GM23338 (cell line): ENCODE measurements around the gene CNOT4. TPM values are rescaled to one million over a fixed set of nuclear protein-coding genes. Genes with fewer than 3 reads are reported as not detected.
A peak's percentile ranks its signal among the peaks of the same experiment; 100 is the strongest.

Experiments
- ATAC-seq: fragments of 200-7000 bp; cut with Tn5 transposase; 3 replicates; pipeline ENCODE4 v1.9.1; 2020
- DNase-seq: peaks from one replicate; pipeline ENCODE4 v3.0.0-alpha.2; 2015; ENCODE audit warnings: low spot score
- H2AFZ ChIP-seq: fragments of 200-600 bp; sonication (generic); 2 replicates; pipeline ENCODE4 v1.8.0; 2016; ENCODE audit warnings: antibody characterized with exemption, mild to moderate bottlenecking, moderate library complexity
- H3F3A ChIP-seq: fragments of 200-600 bp; sonication (generic); replicated peaks from 2 replicates; pipeline ENCODE4 v1.8.0; 2017; ENCODE audit warnings: antibody characterized with exemption, mixed run types, low read depth
- H3K27ac ChIP-seq: fragments of 200-600 bp; sonication (generic); 2 replicates; pipeline ENCODE4 v1.6.1; 2016; ENCODE audit warnings: low read depth
- H3K27me3 ChIP-seq: fragments of 200-600 bp; sonication (generic); 2 replicates; pipeline ENCODE4 v1.8.0; 2016; ENCODE audit warnings: mild to moderate bottlenecking, mixed run types, moderate library complexity; ENCODE audit not compliant: insufficient read depth
- H3K36me3 ChIP-seq: fragments of 200-600 bp; sonication (generic); 2 replicates; pipeline ENCODE4 v1.8.0; 2016; ENCODE audit warnings: mild to moderate bottlenecking; ENCODE audit not compliant: insufficient read depth
- H3K4me1 ChIP-seq: fragments of 200-600 bp; sonication (generic); 2 replicates; pipeline ENCODE4 v1.8.0; 2016; ENCODE audit warnings: mild to moderate bottlenecking, moderate library complexity; ENCODE audit not compliant: insufficient read depth
- H3K4me2 ChIP-seq: fragments of 200-600 bp; sonication (generic); 2 replicates; pipeline ENCODE4 v1.7.1; 2017; ENCODE audit warnings: mixed run types
- H3K4me3 ChIP-seq: fragments of 200-600 bp; sonication (generic); 2 replicates; pipeline ENCODE4 v1.6.1; 2016; ENCODE audit warnings: mixed run types
- H3K79me2 ChIP-seq: fragments of 200-600 bp; sonication (generic); replicated peaks from 2 replicates; pipeline ENCODE4 v1.8.0; 2017; ENCODE audit warnings: mild to moderate bottlenecking; ENCODE audit not compliant: insufficient read depth
- H3K9me2 ChIP-seq: fragments of 200-600 bp; sonication (generic); 2 replicates; pipeline ENCODE4 v1.8.0; 2017; ENCODE audit not compliant: insufficient read depth
- H4K20me1 ChIP-seq: fragments of 200-600 bp; sonication (generic); replicated peaks from 2 replicates; pipeline ENCODE4 v1.8.0; 2017; ENCODE audit warnings: mild to moderate bottlenecking; ENCODE audit not compliant: insufficient read depth
- H3K27ac Mint-ChIP-seq: 2 replicates; pipeline ENCODE4 v1.8.0; 2020; ENCODE audit warnings: inconsistent platforms, mild to moderate bottlenecking, moderate library complexity, mixed read lengths
- H3K27me3 Mint-ChIP-seq: 3 replicates; pipeline ENCODE4 v1.8.0; 2022; ENCODE audit warnings: low read depth, mild to moderate bottlenecking, moderate library complexity, mixed read lengths, inconsistent platforms; ENCODE audit not compliant: insufficient read depth, poor library complexity
- H3K36me3 Mint-ChIP-seq: 3 replicates; pipeline ENCODE4 v1.8.0; 2021; ENCODE audit warnings: low read depth, mild to moderate bottlenecking, inconsistent platforms, moderate library complexity, mixed read lengths
- H3K4me1 Mint-ChIP-seq: 3 replicates; pipeline ENCODE4 v1.8.0; 2020; ENCODE audit warnings: mild to moderate bottlenecking, inconsistent platforms, mixed read lengths
- H3K4me3 Mint-ChIP-seq: 3 replicates; pipeline ENCODE4 v1.8.0; 2021; ENCODE audit warnings: moderate library complexity, mild to moderate bottlenecking, inconsistent platforms, mixed read lengths
- H3K9me3 Mint-ChIP-seq: 3 replicates; pipeline ENCODE4 v1.8.0; 2020; ENCODE audit warnings: moderate library complexity, mild to moderate bottlenecking, inconsistent platforms, mixed read lengths
- CREB1 ChIP-seq: fragments of 250-450 bp; sonication (Bioruptor Pico); IDR thresholded peaks from 2 replicates; pipeline ENCODE4 v1.5.0; 2020; ENCODE audit warnings: low read depth, mild to moderate bottlenecking, moderate library complexity
- CTCF ChIP-seq, 2 experiments: fragments of 200-600 bp in 1 of 2; sonication (generic) in 1 of 2; conservative IDR thresholded peaks; 2 replicates each; pipeline versions ENCODE4 v1.5.1 to v1.6.1; 2016 to 2017; ENCODE audit warnings: antibody characterized with exemption in 2 of 2, low read depth in 2 of 2, mild to moderate bottlenecking in 2 of 2, moderate library complexity in 1 of 2
- ETS1 ChIP-seq: IDR thresholded peaks from 2 replicates; pipeline ENCODE4 v1.6.1; 2016; ENCODE audit warnings: antibody characterized with exemption
- EZH2 ChIP-seq: fragments of 200-600 bp; sonication (generic); IDR thresholded peaks from one replicate; pipeline ENCODE4 v1.8.0; 2017; ENCODE audit warnings: antibody characterized with exemption, mild to moderate bottlenecking, low read depth; ENCODE audit not compliant: unreplicated experiment
- EZH2phosphoT487 ChIP-seq: fragments of 200-600 bp; sonication (generic); IDR thresholded peaks from one replicate; pipeline ENCODE4 v1.8.1; 2018; ENCODE audit warnings: antibody characterized with exemption; ENCODE audit not compliant: unreplicated experiment
- JUNB ChIP-seq: IDR thresholded peaks from one replicate; pipeline ENCODE4 v1.6.1; 2016; ENCODE audit warnings: antibody characterized with exemption; ENCODE audit not compliant: unreplicated experiment
- NANOG ChIP-seq: IDR thresholded peaks from 2 replicates; pipeline ENCODE4 v1.6.1; 2016; ENCODE audit warnings: antibody characterized with exemption, borderline replicate concordance
- POLR2AphosphoS5 ChIP-seq: IDR thresholded peaks from 2 replicates; pipeline ENCODE4 v1.6.1; 2016; ENCODE audit warnings: antibody characterized with exemption, low read depth
- REST ChIP-seq: IDR thresholded peaks from one replicate; pipeline ENCODE4 v1.6.1; 2018; ENCODE audit warnings: antibody characterized with exemption; ENCODE audit not compliant: unreplicated experiment
- STAT1 ChIP-seq: IDR thresholded peaks from one replicate; pipeline ENCODE4 v1.6.1; 2016; ENCODE audit warnings: antibody characterized with exemption; ENCODE audit not compliant: unreplicated experiment
- ZNF114 ChIP-seq: fragments of 250-450 bp; sonication (Bioruptor Pico); IDR thresholded peaks from 2 replicates; pipeline ENCODE4 v1.5.0; 2020; ENCODE audit warnings: mild to moderate bottlenecking, moderate library complexity
- ZNF331 ChIP-seq: fragments of 250-450 bp; sonication (Bioruptor Pico); IDR thresholded peaks from 2 replicates; pipeline ENCODE4 v1.5.0; 2020; ENCODE audit warnings: low read depth, mild to moderate bottlenecking, moderate library complexity
- ZNF462 ChIP-seq: fragments of 250-450 bp; sonication (Bioruptor Pico); IDR thresholded peaks from 2 replicates; pipeline ENCODE4 v1.5.0; 2020; ENCODE audit warnings: mild to moderate bottlenecking, moderate library complexity
- long read RNA-seq: library from polyadenylated mRNA; unstranded; transcript quantifications from one replicate; pipeline ENCODE4 v2.0.0, GENCODE V29; 2020; ENCODE audit not compliant: unreplicated experiment
- polyA plus RNA-seq: library from polyadenylated mRNA; unstranded; fragments of >200 nt; fragmentation: Nextera tagmentation; extraction: Ambion mirVana; gene quantifications from 2 replicates; pipeline ENCODE4 v1.2.1, GENCODE V29; 2016
- total RNA-seq: library from RNA; depleted of rRNA; stranded (reverse); fragments of >200 nt; shearing (Covaris generic); gene quantifications from 2 replicates; pipeline ENCODE4 v1.2.3, GENCODE V29; 2014; rRNA removed

Gene CNOT4
- 18.9 and 21.2 TPM in 2 replicates for total RNA-seq
- 22.8 and 26.2 TPM in 2 replicates for polyA plus RNA-seq
- long read RNA-seq, partial matches to known transcripts = 6 of 7 reads
- long read RNA-seq, other reads (novel, unspliced or antisense) = 1 of 7 reads

- H3K4me3 Mint-ChIP-seq = no peak within 1 kb of the TSS
These were observed at the start of gene CNOT4 for GRCh38 chr7:135509839-135510591. CNOT4 (minus strand) TSS chr7:135510102; CDS start chr7:135438331, 71,771 bp downstream.

More at GRCh38 chr7:135509839-135510591, at the start of gene CNOT4:
- Mint-ChIP-seq H3K27me3 (peaks cover 5% of the 10 kb centered on the region), H3K27ac (no peak within 1 kb of the TSS), H3K36me3 (no peaks in the 10 kb centered on the region), H3K9me3 (no peaks in the 10 kb centered on the region), H3K4me1 (peaks cover 11% of the 10 kb centered on the region; the same call in 2 of the 3 replicates)
- Histone ChIP-seq H3K36me3 (no peaks in the 10 kb centered on the region), H3K9me2 (no peaks in the 10 kb centered on the region), H3K27me3 (no peaks in the 10 kb centered on the region), H3K27ac (peak within 1 kb of the TSS; percentile 98), H3K4me3 (peak within 1 kb of the TSS; percentile 78), H3K79me2 (peaks cover 44% of the 10 kb centered on the region), H3F3A (no peaks in the 10 kb centered on the region), H2AFZ (peak within 1 kb of the TSS; percentile 99), H3K4me2 (peak within 1 kb of the TSS; percentile 95), H3K4me1 (peaks cover 10% of the 10 kb centered on the region; the same call in 1 of the 2 replicates), H4K20me1 (peaks cover 25% of the 10 kb centered on the region)
- ATAC-seq (peak; percentile 96), DNase-seq (peak; percentile 98)
- TF ChIP-seq ZNF331 (CRISPR knock-in tag) (no peak), STAT1 (no peak), CREB1 (CRISPR knock-in tag) (peak; percentile 32; the same call in 1 of the 2 replicates), JUNB (no peak), EZH2 (no peak), ZNF462 (CRISPR knock-in tag) (no peak), REST (no peak), CTCF (conservative IDR thresholded peaks at IDR 0.05; ENCODE audit: low read depth in 2 of 2) (no peak), EZH2phosphoT487 (no peak), POLR2AphosphoS5 (peak; percentile 85), ZNF114 (CRISPR knock-in tag) (no peak), ETS1 (peak; percentile 96), NANOG (no peak)
